NB4 (cell line): Measurements from ENCODE around the gene ZBTB7C.

Experiments
- CTCF ChIP-seq: IDR thresholded peaks from one replicate; pipeline ENCODE4 v1.5.1; 2012; ENCODE audit warnings: low read depth, low read length
- MAX ChIP-seq: IDR thresholded peaks from 2 replicates; pipeline ENCODE4 v1.6.1; 2011; ENCODE audit warnings: low read depth, low read length
- MYC ChIP-seq: IDR thresholded peaks from 2 replicates; pipeline ENCODE4 v1.6.1; 2011; ENCODE audit warnings: low read depth, low read length
- POLR2A ChIP-seq: IDR thresholded peaks from 2 replicates; pipeline ENCODE4 v1.6.1; 2011; ENCODE audit warnings: mild to moderate bottlenecking; ENCODE audit not compliant: insufficient read length; ENCODE audit errors: extremely low read depth

GRCh38 chr18:48402953-48403352, 6.2 kb downstream of the ZBTB7C start:
- TF ChIP-seq CTCF = no peak
- TF ChIP-seq POLR2A = no peak
- no peak for TF ChIP-seq MAX
- no peak for TF ChIP-seq MYC
